IPS DF 6.9 (cell line): ENCODE measurements around the gene LRRC25.
"Not testable (repeated sequence)": the region's sequence is repeated elsewhere in the genome, so short reads cannot be mapped to it uniquely, and the experiment has no call there.

ENCODE experiments used
- DNase-seq: peaks from one replicate; pipeline ENCODE4 v3.0.0-alpha.2; 2013; ENCODE audit warnings: low read depth, low spot score
- H3K27ac ChIP-seq: one replicate; pipeline ENCODE4 v1.5.1; 2013; ENCODE audit warnings: low read length, control low read depth
- H3K27me3 ChIP-seq: 2 replicates; pipeline ENCODE4 v1.6.1; 2013; ENCODE audit warnings: mild to moderate bottlenecking, low read length; ENCODE audit not compliant: control insufficient read depth, insufficient read depth
- H3K36me3 ChIP-seq: 2 replicates; pipeline ENCODE4 v1.6.1; 2013; ENCODE audit warnings: low read length; ENCODE audit not compliant: control insufficient read depth, insufficient read depth
- H3K4me1 ChIP-seq: 2 replicates; pipeline ENCODE4 v1.6.1; 2013; ENCODE audit warnings: low read length; ENCODE audit not compliant: control insufficient read depth, insufficient read depth
- H3K4me3 ChIP-seq: 2 replicates; pipeline ENCODE4 v1.5.1; 2013; ENCODE audit warnings: mild to moderate bottlenecking, low read length
- H3K9me3 ChIP-seq: 2 replicates; pipeline ENCODE4 v1.6.1; 2013; ENCODE audit warnings: low read length, inconsistent platforms; ENCODE audit not compliant: control insufficient read depth, insufficient read depth
- WGBS: extraction: QIAGEN DNeasy Blood & Tissue Kit; methylation state at CpG from one replicate; pipeline ENCODE4 v1.1.7; 2013; ENCODE audit warnings: mixed read lengths, missing lambda C conversion rate; ENCODE audit not compliant: insufficient read length, insufficient coverage; 5-methylcytosine and 5-hydroxymethylcytosine counted together

Gene LRRC25

DNA sequence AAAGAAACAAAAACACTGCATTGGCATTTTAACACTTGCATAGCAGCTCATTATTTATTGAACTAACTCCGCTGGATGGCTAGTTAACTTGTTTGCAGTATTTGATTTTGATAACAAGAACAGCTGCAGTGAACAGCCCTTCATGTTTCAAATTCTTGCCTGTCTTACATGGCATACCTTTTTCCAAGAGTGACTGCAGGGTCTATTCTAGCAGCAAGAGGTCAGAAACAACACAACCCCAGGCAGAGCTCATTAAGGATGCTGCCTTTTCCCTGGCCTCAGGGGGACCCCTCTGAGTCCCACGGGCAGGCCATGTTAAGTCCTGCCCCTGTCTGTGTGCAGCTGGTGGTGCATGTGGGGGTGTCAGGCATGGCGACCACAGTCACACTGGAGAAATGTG is 40.4 kb downstream of the LRRC25 start:
- H3K4me1 ChIP-seq: no peaks in the 10 kb centered on the region
- no peaks in the 10 kb centered on the region for H3K9me3 ChIP-seq
- WGBS: no CpG with 5 or more reads among the region's 3 CpGs

GRCh38 chr19:18354743-18355142 is 42.7 kb downstream of the LRRC25 start:
- H3K4me1 ChIP-seq, DNase-seq, H3K4me3 ChIP-seq, H3K27me3 ChIP-seq, H3K36me3 ChIP-seq, H3K27ac ChIP-seq, H3K9me3 ChIP-seq: not testable (repeated sequence)
- no CpG with 5 or more reads among the region's 7 CpGs for WGBS

More for the DNA sequence above, 40.4 kb downstream of the LRRC25 start:
- H3K4me3 ChIP-seq: no peak overlapping the region
- H3K27ac ChIP-seq: no peak overlapping the region
- peaks cover 5% of the 10 kb centered on the region; the same call in 1 of the 2 replicates for H3K36me3 ChIP-seq
- H3K27me3 ChIP-seq: no peaks in the 10 kb centered on the region
- no peak for DNase-seq

- Histone ChIP-seq H3K4me3 (no peak overlapping the region), H3K27me3 (no peaks in the 10 kb centered on the region), H3K36me3 (peaks cover 5% of the 10 kb centered on the region; the same call in 1 of the 2 replicates), H3K27ac (no peak overlapping the region), H3K4me1 (no peaks in the 10 kb centered on the region), H3K9me3 (no peaks in the 10 kb centered on the region)
- WGBS: no CpG with 5 or more reads among the region's 8 CpGs
- no peak for DNase-seq
Measured at GRCh38 chr19:18353378-18354005, 43.9 kb downstream of the LRRC25 start.

DNA sequence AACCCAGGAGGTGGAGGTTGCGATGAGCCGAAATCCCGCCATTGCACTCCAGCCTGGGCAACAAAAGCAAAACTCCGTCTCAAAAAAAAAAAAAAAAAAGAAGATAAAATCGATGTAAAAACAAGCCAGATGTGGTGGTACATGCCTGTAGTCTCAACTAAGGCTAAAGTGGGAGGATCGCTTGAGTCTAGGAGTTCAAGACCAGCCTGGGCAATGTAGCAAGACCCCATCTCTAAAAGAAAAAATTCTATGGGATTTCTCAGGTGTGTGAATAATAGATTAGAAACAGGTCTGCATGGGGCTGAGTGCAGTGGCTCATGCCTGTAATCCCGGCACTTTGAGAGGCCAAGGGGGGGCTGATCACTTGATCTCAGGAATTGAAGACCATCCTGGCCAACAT is 45.9 kb downstream of the LRRC25 start:
- DNase-seq: no peak
- Histone ChIP-seq H3K4me1 (no peaks in the 10 kb centered on the region), H3K4me3 (no peak overlapping the region), H3K27ac (no peak overlapping the region), H3K27me3 (no peaks in the 10 kb centered on the region), H3K36me3 (no peaks in the 10 kb centered on the region; the same call in 1 of the 2 replicates), H3K9me3 (no peaks in the 10 kb centered on the region)
- no CpG with 5 or more reads among the region's 7 CpGs for WGBS

DNA sequence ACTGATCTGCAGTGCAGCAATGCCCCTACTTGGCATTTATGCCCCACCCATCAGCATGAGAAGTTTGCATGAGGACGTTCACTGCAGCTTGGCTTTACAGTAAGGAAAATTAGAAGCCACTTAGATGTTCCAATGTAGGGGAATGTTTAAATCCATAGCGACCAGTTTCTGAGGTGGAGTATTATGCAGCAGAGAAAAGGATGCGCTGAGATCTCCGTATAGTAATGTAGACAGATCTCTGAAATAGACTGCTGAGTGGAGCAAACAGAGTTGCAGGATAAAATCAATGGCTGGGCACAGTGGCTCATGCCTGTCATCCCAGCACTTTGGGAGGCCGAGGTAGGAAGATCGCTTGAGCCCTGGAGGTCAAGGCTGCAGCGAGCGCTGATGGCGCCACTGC is 46.9 kb downstream of the LRRC25 start:
- Histone ChIP-seq H3K27me3 (no peaks in the 10 kb centered on the region), H3K9me3 (no peaks in the 10 kb centered on the region), H3K4me1 (0 out of 2 replicates have a peak, but pooled peaks cover 2% of the 10 kb centered on the region), H3K36me3 (no peaks in the 10 kb centered on the region), H3K27ac (no peak overlapping the region), H3K4me3 (no peak overlapping the region)
- no CpG with 5 or more reads among the region's 9 CpGs for WGBS
- no peak for DNase-seq

DNA sequence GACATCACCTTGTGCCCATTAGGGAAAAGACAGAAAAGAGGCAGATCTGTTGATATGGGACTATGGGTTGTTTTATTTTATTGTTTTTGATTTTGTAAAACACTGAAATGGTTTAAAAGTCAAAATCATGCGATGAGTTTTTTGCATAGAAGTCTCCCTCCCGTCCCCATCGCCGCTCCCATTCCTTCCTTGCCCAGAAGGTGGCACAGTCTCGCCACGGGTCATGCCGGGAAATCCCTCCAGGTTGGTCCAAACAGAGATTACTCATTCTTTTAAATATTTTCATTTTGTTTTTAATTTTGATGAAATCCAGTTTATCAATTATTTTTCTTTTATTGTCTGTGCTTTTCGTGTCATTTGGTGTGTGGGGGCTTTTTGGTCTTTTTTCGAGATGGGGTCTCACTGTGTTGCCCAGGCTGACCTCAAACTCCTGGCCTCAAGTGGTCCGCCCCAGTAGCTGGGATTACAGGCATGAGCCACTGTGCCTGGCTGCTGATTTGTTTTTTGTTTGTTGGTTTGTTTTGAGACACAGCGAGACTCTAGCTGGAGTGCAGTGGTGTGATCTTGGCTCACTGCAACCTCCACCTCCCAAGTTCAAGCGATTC is 47.8 kb downstream of the LRRC25 start:
- no peaks in the 10 kb centered on the region for H3K27me3 ChIP-seq
- no peaks in the 10 kb centered on the region for H3K9me3 ChIP-seq
- H3K36me3 ChIP-seq: no peaks in the 10 kb centered on the region
- H3K27ac ChIP-seq: no peak overlapping the region
- DNase-seq: no peak
- WGBS: 100% methylated on average over 1 of the region's 12 CpGs
- no peak overlapping the region for H3K4me3 ChIP-seq
- peaks cover 3% of the 10 kb centered on the region; the same call in 1 of the 2 replicates for H3K4me1 ChIP-seq

GRCh38 chr19:18348818-18349339 is 48.5 kb downstream of the LRRC25 start:
- not testable (repeated sequence) for H3K9me3 ChIP-seq, H3K4me1 ChIP-seq, DNase-seq, H3K4me3 ChIP-seq, H3K27ac ChIP-seq, H3K36me3 ChIP-seq, H3K27me3 ChIP-seq
- WGBS: no CpG with 5 or more reads among the region's 6 CpGs

DNA sequence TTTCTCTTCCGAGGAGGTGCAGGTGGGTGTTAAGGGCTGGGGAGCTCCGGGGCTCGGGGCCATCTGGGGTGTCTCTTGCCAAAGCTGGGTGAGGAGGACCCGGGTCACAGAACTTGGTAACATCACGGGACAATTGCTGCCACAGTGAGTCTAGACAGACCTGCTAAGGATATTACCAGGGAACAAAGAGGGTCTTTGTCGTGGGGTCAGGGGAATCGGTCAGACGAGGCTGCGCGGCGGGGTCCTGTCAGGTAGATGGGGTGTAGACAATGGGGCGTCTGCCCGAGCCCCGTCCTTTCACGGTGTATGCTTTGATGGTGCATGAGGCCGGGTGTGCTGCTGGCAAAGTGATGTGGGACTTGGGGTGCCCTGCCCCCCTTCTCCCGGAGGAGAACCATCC is 49.3 kb downstream of the LRRC25 start:
- no peak overlapping the region for H3K27ac ChIP-seq
- no peak for DNase-seq
- H3K4me3 ChIP-seq: no peak overlapping the region
- WGBS: no CpG with 5 or more reads among the region's 17 CpGs
- H3K27me3 ChIP-seq: no peaks in the 10 kb centered on the region
- no peaks in the 10 kb centered on the region for H3K9me3 ChIP-seq
- H3K36me3 ChIP-seq: no peaks in the 10 kb centered on the region
- H3K4me1 ChIP-seq: peaks cover 3% of the 10 kb centered on the region; the same call in 1 of the 2 replicates

DNA sequence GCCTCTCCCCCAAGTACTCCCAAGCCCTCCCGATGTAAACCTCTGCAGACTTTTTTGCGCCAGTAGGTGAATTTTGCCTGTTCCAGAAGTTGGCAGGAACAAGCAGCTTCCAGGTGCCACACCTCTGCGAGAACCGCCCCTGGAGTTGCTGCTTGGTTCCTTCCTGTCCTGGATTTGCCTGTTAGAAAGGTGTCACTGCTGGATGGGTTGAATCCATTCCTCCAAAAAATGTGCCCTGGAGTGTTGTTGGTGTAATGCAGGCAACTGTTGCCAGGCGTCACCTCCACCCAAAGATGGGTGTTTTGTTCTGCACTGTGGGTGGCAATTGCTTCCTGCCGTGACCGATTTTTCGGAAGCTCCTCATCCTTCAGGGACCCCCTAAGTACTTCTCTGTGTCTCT is 51.3 kb downstream of the LRRC25 start:
- H3K4me1 ChIP-seq: peaks cover 3% of the 10 kb centered on the region; the same call in 1 of the 2 replicates
- WGBS: no CpG with 5 or more reads among the region's 8 CpGs

DNA sequence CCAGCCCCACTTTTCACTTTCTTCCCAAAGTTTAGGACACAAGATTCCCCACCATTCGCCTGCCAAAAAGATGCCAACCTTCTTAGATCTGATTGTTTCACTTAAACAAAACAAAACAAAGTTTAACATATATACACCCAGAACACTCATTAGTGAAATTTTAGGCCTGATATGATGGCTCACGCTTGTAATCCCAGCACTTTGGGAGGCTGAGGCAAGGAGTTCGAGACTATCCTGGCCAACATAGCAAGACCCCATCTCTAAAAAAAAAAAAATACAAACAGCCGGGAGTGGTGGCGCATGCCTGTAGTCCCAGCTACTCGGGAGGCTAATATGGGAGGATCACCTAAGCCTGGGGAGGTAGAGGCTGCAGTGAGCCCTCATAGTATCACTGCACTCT is 52.1 kb downstream of the LRRC25 start:
- Histone ChIP-seq H3K4me1 (peaks cover 3% of the 10 kb centered on the region; the same call in 1 of the 2 replicates), H3K27me3 (no peaks in the 10 kb centered on the region), H3K9me3 (no peaks in the 10 kb centered on the region), H3K27ac (no peak overlapping the region), H3K4me3 (no peak overlapping the region), H3K36me3 (no peaks in the 10 kb centered on the region)
- WGBS: no CpG with 5 or more reads among the region's 6 CpGs
- DNase-seq: no peak

More for the DNA sequence above, 51.3 kb downstream of the LRRC25 start:
- Histone ChIP-seq H3K27me3 (no peaks in the 10 kb centered on the region), H3K4me3 (no peak overlapping the region), H3K36me3 (no peaks in the 10 kb centered on the region), H3K27ac (no peak overlapping the region), H3K9me3 (no peaks in the 10 kb centered on the region)
- no peak for DNase-seq
